Adrenal gland (tissue), 5 donors: ENCODE measurements around the gene SDR42E2.

Source experiments
- CTCF ChIP-seq, 6 experiments: fragments of 450-650 bp in 4 of 6; fragments of 200-600 bp in 2 of 6; sonication (generic) in 1 of 6; IDR thresholded peaks; 1 replicate in 5 of 6; 2 replicates in 1 of 6; pipeline versions ENCODE4 v1.5.1 to v1.8.0; 2016 to 2021; ENCODE audit warnings: antibody characterized with exemption in 6 of 6, mild to moderate bottlenecking in 2 of 6, moderate library complexity in 1 of 6
- POLR2A ChIP-seq, 2 donors: fragments of 450-650 bp; IDR thresholded peaks; one replicate each; pipeline ENCODE4 v1.6.1; 2017; ENCODE audit warnings: antibody characterized with exemption in 2 of 2, mild to moderate bottlenecking in 2 of 2, moderate library complexity in 1 of 2
- donor health status: DM: no; HTN: no; CAD: no.

GRCh38 chr16:22239131-22239805, 77.0 kb downstream of the SDR42E2 start:
- TF ChIP-seq CTCF (IDR thresholded peaks at IDR 0.05) (no peak), POLR2A (IDR thresholded peaks at IDR 0.05) (no peak)
